SK-N-MC (cell line): Measurements from ENCODE around the gene ARMH3.

Experiments
- DNase-seq: peaks from one replicate; pipeline ENCODE4 v3.0.0-alpha.2; 2011; ENCODE audit warnings: low read depth, low spot score
- H3K27ac ChIP-seq: fragments of 200-600 bp; sonication (generic); 2 replicates; pipeline ENCODE4 v1.5.1; 2016; ENCODE audit warnings: mixed run types
- H3K36me3 ChIP-seq: fragments of 200-600 bp; sonication (generic); 2 replicates; pipeline ENCODE4 v1.6.1; 2017; ENCODE audit warnings: antibody characterized with exemption, low read length, mixed read lengths; ENCODE audit not compliant: insufficient read depth
- H3K4me3 ChIP-seq: fragments of 200-600 bp; sonication (generic); 2 replicates; pipeline ENCODE4 v1.5.1; 2016
- H3K9ac ChIP-seq: fragments of 200-600 bp; sonication (generic); 2 replicates; pipeline ENCODE4 v1.8.0; 2017; ENCODE audit warnings: mixed run types, mixed read lengths; ENCODE audit not compliant: insufficient read length
- H3K9me3 ChIP-seq: fragments of 200-600 bp; sonication (generic); 2 replicates; pipeline ENCODE4 v1.6.1; 2017; ENCODE audit warnings: low read depth, mild to moderate bottlenecking, antibody characterized with exemption, low read length, moderate library complexity, mixed read lengths
- EZH2 ChIP-seq: fragments of 200-600 bp; sonication (generic); IDR thresholded peaks from one replicate; pipeline ENCODE4 v1.6.1; 2017; ENCODE audit warnings: antibody characterized with exemption
- FOXP2 ChIP-seq: optimal IDR thresholded peaks from 2 replicates; pipeline ENCODE3; 2011; ENCODE audit warnings: mild to moderate bottlenecking, moderate library complexity; ENCODE audit not compliant: insufficient read depth; ENCODE audit errors: extremely low read length, control extremely low read depth
- POLR2AphosphoS5 ChIP-seq: IDR thresholded peaks from 2 replicates; pipeline ENCODE4 v1.6.1; 2012; ENCODE audit warnings: mild to moderate bottlenecking, low read depth, low read length, borderline replicate concordance

ARMH3 gene

DNA sequence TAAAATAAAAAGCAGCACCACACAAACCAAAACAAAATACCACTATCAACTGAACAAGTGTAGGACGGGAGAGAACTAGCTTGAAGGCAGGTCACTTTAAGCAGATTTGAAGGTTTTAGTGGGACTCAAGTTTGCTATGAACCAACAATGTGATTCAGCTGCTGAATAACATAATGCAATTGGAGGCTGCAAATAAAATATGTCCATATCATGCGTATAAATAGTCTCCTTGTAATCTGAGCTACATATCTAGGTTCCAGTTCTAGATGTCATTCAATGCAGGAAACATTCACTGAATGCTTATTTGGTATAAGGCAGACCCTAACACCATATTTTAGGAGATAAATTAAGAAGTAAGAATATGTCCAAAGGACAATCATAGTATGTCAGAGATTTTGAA lies 130.9 kb downstream of the ARMH3 start:
- no peaks in the 10 kb centered on the region for H3K36me3 ChIP-seq
- DNase-seq, result no peak
- H3K9me3 ChIP-seq, result no peaks in the 10 kb centered on the region
- TF ChIP-seq EZH2 (no peak), POLR2AphosphoS5 (no peak), FOXP2 (no peak)
- no peak overlapping the region for H3K9ac ChIP-seq
- no peak overlapping the region for H3K27ac ChIP-seq
- H3K4me3 ChIP-seq, result no peak overlapping the region

DNA sequence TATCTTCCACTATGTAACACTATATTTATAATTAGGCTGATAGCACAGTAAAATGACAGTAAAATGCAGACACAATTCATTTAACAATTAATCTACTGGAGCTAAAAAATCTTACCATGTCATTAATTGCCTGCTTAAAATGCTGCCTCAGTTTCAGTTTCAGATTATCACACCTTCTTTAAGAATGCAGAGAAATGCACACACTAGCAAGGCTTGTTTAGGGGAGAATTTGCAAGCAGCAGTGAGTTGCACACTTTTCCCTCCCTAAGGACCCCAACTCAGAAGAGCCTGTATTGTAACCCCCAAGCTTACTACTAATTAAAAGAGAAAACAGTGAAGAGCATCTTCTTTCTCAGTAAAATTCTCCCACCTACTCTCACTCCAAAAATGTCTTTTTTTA lies 132.7 kb downstream of the ARMH3 start:
- Histone ChIP-seq H3K9ac (no peak overlapping the region), H3K27ac (no peak overlapping the region), H3K36me3 (no peaks in the 10 kb centered on the region), H3K9me3 (no peaks in the 10 kb centered on the region), H3K4me3 (no peak overlapping the region)
- TF ChIP-seq FOXP2 (no peak), POLR2AphosphoS5 (no peak), EZH2 (no peak)
- no peak for DNase-seq

DNA sequence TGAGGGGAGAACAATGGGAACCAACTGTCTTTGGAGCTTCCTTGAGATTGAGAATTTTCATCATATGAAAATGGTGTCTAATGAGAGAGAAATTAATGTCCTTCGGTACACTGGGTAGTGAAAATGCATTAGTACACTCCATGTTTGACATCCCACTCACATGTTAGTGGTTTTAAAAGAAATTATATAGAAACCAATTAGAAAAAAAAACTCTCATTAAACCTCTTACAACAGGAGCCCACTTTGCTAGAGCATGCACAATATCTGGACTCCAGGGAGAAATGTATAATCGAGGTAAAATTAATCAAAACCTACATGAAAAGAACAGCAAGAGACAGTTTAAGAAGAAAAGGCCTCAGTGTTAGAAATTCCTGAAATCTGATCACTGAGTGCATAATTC lies 133.1 kb downstream of the ARMH3 start:
- Histone ChIP-seq H3K27ac (no peak overlapping the region), H3K4me3 (no peak overlapping the region), H3K9ac (no peak overlapping the region), H3K36me3 (no peaks in the 10 kb centered on the region), H3K9me3 (no peaks in the 10 kb centered on the region)
- TF ChIP-seq POLR2AphosphoS5 (no peak), EZH2 (no peak), FOXP2 (no peak)
- no peak for DNase-seq

DNA sequence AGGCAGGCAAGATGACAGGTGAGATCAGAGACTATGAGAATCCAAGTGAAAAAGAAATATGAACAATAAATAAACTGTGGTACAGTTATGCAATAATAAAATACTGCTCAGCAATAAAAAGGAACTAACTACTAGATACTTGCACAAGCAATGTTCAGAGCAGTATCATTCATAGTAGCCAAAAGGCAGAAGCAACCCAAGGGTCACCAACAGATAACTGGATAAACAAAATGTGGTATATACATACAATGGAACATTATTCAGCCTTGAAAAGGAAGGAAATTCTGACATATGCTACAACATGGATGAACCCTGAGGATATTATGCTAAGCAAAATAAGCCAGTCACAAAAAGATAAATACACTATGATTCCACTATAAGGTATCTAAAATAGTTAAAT lies 135.4 kb downstream of the ARMH3 start:
- Histone ChIP-seq H3K9ac (no peak overlapping the region), H3K4me3 (no peak overlapping the region), H3K9me3 (no peaks in the 10 kb centered on the region), H3K36me3 (no peaks in the 10 kb centered on the region), H3K27ac (no peak overlapping the region)
- DNase-seq, result no peak
- no peak for TF ChIP-seq EZH2
- TF ChIP-seq FOXP2, result no peak
- TF ChIP-seq POLR2AphosphoS5, result no peak

DNA sequence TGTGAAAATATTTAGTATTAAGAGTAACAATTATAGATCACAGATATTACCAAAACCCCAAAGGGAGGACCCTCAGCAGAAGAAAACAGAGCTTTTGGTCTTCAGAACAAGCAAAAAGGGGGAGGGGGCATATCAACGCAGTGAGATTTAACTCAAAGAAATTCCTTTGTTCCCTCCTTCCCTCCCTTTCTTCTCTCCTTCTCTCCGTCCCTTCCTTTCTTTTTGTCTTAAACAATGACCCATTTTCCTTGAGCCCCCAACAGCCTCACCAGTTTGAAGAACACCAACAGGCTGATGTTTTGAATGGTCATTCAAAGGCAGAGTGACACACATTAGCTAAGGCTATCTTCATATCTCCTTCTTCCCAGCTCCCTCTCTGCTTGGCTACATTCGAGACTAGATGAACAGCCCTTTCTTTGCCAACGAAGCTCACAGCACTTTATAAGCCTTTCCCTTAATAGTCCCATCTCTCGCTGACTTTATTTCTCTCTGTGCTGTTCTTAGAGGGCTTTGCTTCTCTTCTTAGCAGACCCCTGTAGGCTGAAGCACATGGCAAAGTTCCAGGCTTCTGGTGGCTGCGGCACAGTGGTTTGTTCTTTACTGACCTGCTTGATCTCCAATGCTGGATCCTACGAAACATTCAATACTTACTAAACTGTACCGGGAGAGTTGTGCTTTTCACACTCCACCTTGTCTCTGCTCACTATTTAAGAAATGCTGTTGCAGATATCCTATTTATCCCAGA lies 136.8 kb downstream of the ARMH3 start:
- no peak for DNase-seq
- no peaks in the 10 kb centered on the region for H3K9me3 ChIP-seq
- H3K36me3 ChIP-seq, result no peaks in the 10 kb centered on the region
- no peak overlapping the region for H3K27ac ChIP-seq
- no peak overlapping the region for H3K4me3 ChIP-seq
- no peak overlapping the region for H3K9ac ChIP-seq
- TF ChIP-seq POLR2AphosphoS5 (no peak), FOXP2 (no peak), EZH2 (no peak)

DNA sequence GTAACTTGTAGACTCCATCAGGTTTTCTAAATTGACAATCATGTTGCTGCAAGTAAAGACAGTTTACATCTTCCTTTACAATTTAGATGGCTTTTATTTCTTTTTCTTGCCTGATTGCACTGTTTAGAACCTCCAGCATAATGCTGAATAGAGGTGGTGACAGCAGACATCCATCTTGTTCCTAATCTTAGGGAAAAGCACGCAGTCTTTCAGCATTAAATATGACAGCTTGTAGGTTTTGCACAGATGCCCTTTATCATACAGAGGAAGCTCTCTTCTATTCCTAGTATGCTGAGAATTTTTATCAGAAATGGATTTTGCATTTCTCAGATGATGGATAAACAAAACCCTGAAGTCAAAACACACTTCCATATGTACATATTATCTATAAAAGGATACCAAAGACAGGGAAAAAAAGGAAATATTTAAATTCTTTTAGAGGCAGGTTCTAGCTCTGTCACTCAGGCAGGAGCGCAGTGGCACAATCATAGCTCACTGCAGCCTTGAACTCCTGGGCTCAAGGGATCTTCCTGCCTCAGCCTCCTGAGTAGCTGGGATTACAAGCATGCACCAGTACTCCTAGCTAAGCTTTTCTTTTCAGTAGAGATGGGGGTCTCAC lies 143.3 kb downstream of the ARMH3 start:
- DNase-seq, result no peak
- H3K4me3 ChIP-seq, result no peak overlapping the region
- H3K9ac ChIP-seq, result no peak overlapping the region
- TF ChIP-seq POLR2AphosphoS5 (no peak), FOXP2 (no peak), EZH2 (no peak)
- H3K9me3 ChIP-seq, result no peaks in the 10 kb centered on the region
- no peak overlapping the region for H3K27ac ChIP-seq
- no peaks in the 10 kb centered on the region for H3K36me3 ChIP-seq

DNA sequence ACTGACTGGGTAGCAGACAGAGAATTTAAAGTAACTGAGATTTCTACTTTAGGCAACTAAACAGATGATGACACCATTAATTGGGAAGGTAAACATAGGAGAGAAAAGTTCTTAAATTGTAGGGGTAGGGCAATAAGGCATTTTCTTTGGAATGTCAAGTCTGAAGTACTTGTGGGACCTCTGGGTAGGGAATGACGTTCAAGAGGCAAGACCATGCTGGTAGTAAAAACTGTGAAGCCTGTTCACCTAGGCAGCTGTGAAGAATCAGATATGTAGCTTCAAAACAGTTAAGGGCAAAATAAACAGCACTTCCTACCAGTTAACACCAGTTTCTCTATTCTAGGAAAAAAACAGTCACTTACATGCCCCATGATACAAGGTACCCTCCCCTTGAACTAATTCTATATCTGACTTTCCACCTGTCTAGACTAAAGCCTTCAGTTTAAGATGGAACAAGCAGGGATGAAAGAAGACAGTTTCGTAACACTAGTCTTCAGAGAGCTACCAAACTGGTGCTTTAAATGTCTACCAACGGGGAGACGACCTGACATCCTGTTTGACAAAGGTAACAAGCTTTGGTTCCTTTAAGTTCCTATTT lies 149.3 kb downstream of the ARMH3 start:
- Histone ChIP-seq H3K36me3 (no peaks in the 10 kb centered on the region), H3K9me3 (no peaks in the 10 kb centered on the region), H3K4me3 (no peak overlapping the region), H3K9ac (no peak overlapping the region), H3K27ac (no peak overlapping the region)
- TF ChIP-seq FOXP2 (no peak), POLR2AphosphoS5 (no peak), EZH2 (no peak)
- no peak for DNase-seq

DNA sequence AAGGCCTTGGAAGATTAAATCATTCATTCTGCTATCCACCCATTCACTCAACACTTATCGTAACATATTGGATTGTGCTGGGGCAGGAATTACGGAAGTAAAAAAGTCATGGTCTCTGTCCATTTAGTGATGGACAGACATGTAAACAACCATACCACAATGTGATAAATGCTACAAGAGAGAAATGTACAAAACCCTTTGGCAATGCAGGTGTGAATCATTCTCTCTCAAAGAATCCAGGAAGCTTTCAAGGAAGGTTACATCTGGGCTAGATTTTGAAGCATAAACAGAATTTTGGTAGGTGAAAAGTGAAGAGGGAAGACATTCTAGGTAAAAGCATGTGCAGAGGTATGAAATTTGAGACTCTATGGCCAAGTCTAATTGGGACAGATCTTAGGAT lies 150.7 kb downstream of the ARMH3 start:
- Histone ChIP-seq H3K9me3 (no peaks in the 10 kb centered on the region), H3K9ac (no peak overlapping the region), H3K36me3 (no peaks in the 10 kb centered on the region), H3K27ac (no peak overlapping the region), H3K4me3 (no peak overlapping the region)
- no peak for DNase-seq
- TF ChIP-seq FOXP2 (no peak), POLR2AphosphoS5 (no peak), EZH2 (no peak)
